Esophagus squamous epithelium (tissue), 4 donors: ENCODE data around the gene SF3B5.
"Not testable (repeated sequence)": the region's sequence is repeated elsewhere in the genome, so short reads cannot be mapped to it uniquely, and the experiment has no call there.

ENCODE experiments used
- CTCF ChIP-seq, 6 experiments: fragments of 450-650 bp in 4 of 6; fragments of 200-600 bp in 2 of 6; sonication (generic) in 2 of 6; IDR thresholded peaks; one replicate each; pipeline ENCODE4 v1.5.1; 2016 to 2019; ENCODE audit warnings: antibody characterized with exemption in 6 of 6, mild to moderate bottlenecking in 4 of 6, moderate library complexity in 4 of 6
- POLR2A ChIP-seq, 4 donors: fragments of 450-650 bp; IDR thresholded peaks; one replicate each; pipeline ENCODE4 v1.6.1; 2017; ENCODE audit warnings: antibody characterized with exemption in 4 of 4, mild to moderate bottlenecking in 4 of 4, moderate library complexity in 3 of 4

DNA sequence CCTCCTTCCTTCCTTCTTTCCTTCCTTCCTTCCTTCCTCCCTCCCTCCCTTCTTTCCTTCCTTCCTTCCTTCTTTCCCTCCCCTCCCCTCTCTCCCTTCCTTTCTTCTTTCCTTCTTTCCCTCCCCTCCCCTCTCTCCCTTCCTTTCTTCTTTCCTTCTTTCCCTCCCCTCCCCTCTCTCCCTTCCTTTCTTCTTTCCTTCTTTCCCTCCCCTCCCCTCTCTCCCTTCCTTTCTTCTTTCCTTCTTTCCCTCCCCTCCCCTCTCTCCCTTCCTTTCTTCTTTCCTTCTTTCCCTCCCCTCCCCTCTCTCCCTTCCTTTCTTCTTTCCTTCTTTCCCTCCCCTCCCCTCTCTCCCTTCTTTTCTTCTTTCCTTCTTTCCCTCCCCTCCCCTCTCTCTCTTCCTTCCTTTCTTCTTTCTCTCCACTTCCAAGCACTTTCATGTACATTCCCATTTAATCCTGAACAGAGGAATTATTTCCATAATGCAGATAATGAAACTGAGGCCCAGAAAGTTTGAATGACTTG is 36.9 kb upstream of the SF3B5 start:
- TF ChIP-seq POLR2A, CTCF (IDR thresholded peaks at IDR 0.05): not testable (repeated sequence)
